Activated naive CD8-positive, alpha-beta T cell treated with anti-CD3 and anti-CD28 coated beads, Interleukin-2, amount 10 ng/mL, durations not matched to agents 7 days and 5 days (primary cell): ENCODE measurements around the gene COL5A1. TPM values are rescaled to one million over a fixed set of nuclear protein-coding genes. Genes with fewer than 3 reads are reported as not detected.
"Not testable (repeated sequence)": the region's sequence is repeated elsewhere in the genome, so short reads cannot be mapped to it uniquely, and the experiment has no call there.

Source experiments
- ATAC-seq: fragments of 150-1000 bp; cut with Tn5 transposase; one replicate; pipeline ENCODE4 v1.10.0; 2021; ENCODE audit warnings: low read depth, moderate library complexity
- POLR2A ChIA-PET: fragments of 350-600 bp; sonication (Branson Sonifier 250); formaldehyde crosslinking; loops from one replicate; lab custom pipeline; 2021; ENCODE audit warnings: antibody characterized with exemption; lab: Charles Lee
- DNase-seq: peaks from one replicate; pipeline ENCODE4 v3.0.0; 2021
- H3K27ac Mint-ChIP-seq: one replicate; pipeline ENCODE4 v1.8.0; 2022; ENCODE audit warnings: mild to moderate bottlenecking, mixed read lengths
- H3K27me3 Mint-ChIP-seq: one replicate; pipeline ENCODE4 v1.8.0; 2022; ENCODE audit warnings: mild to moderate bottlenecking, moderate library complexity, mixed read lengths
- H3K36me3 Mint-ChIP-seq: one replicate; pipeline ENCODE4 v1.8.0; 2021; ENCODE audit warnings: mild to moderate bottlenecking, mixed read lengths
- H3K4me1 Mint-ChIP-seq: one replicate; pipeline ENCODE4 v1.8.0; 2021; ENCODE audit warnings: mixed read lengths
- H3K4me3 Mint-ChIP-seq: one replicate; pipeline ENCODE4 v1.8.0; 2022; ENCODE audit warnings: mild to moderate bottlenecking, moderate library complexity, mixed read lengths
- H3K9me3 Mint-ChIP-seq: one replicate; pipeline ENCODE4 v1.8.0; 2021; ENCODE audit warnings: mixed read lengths
- total RNA-seq, 2 experiments: library from RNA; stranded (reverse); gene quantifications; one replicate each; pipeline ENCODE4 v1.2.3, GENCODE V29; 2021

Gene COL5A1
- total RNA-seq, 2 experiments from 2014 or later: 0.71 to 0.86 TPM

DNA sequence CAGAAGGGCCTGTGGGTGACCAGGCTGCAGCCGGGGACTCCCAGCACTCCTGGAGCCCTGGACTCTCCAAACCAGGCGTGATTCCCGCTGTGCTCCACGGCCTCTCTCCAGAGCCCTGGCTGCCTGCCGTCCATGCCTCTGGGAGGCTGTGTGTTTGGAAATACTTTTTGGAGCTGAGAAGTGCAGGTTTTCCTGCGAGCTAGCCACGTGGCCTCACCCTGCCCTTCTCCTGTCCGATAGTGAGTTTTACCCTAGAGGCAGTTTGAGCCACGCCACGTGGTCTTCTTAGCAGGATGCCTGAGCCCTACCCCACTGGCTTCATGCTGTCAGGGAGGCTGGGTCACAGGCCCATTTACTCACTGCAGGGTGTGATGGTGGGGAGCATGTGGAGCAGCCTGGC lies 71.3 kb downstream of the COL5A1 start:
- peaks cover 2% of the 10 kb centered on the region for H3K4me1 Mint-ChIP-seq
- peaks cover 2% of the 10 kb centered on the region for H3K36me3 Mint-ChIP-seq
- no peak for DNase-seq
- POLR2A ChIA-PET: no interaction called here
- H3K27ac Mint-ChIP-seq: no peak overlapping the region
- no peak for ATAC-seq
- no peaks in the 10 kb centered on the region for H3K27me3 Mint-ChIP-seq
- peaks cover 18% of the 10 kb centered on the region for H3K9me3 Mint-ChIP-seq
- H3K4me3 Mint-ChIP-seq: no peak overlapping the region

DNA sequence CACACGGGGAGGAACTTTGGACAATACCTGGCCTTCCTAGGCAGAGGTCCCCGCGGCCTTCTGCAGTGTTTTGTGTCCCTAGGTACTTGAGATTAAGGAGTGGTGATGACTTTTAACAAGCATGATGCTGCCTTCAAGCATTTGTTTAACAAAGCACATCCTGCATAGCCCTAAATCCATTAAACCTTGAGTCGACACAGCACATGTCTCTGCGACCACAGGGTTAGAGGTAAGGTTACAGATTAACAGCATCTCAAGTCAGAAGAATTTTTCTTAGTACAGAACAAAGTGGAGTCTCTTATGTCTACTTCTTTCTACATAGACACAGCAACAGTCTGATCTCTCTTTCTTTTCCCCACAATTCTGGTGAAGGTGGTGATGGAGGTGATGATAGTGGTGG lies 73.9 kb downstream of the COL5A1 start:
- DNase-seq, ATAC-seq, H3K36me3 Mint-ChIP-seq, H3K4me1 Mint-ChIP-seq, H3K27me3 Mint-ChIP-seq, POLR2A ChIA-PET, H3K27ac Mint-ChIP-seq, H3K4me3 Mint-ChIP-seq: not testable (repeated sequence)
- H3K9me3 Mint-ChIP-seq: peaks cover 16% of the 10 kb centered on the region

DNA sequence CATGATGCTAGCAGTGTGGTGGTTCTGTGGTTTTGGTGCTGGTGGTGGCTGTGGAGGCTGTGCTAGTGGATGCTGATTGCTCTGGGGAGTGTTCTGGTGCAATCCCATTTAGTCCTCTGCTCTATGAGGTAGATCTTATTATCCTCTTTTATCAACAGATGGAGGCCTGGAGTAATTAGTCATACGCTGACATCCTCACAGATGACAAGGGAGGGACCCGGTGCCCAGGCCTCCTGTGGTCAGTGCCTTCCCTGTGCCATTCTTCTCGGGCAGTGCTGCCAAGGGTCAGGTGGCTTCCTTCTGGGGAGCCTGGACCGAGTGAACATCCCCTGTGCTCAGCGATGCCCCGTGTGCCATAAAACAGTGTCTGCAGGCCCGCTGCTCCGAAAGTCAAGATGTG lies 74.5 kb downstream of the COL5A1 start:
- H3K36me3 Mint-ChIP-seq: peaks cover 2% of the 10 kb centered on the region
- H3K27ac Mint-ChIP-seq: no peak overlapping the region
- POLR2A ChIA-PET: no interaction called here
- H3K9me3 Mint-ChIP-seq: peaks cover 16% of the 10 kb centered on the region
- H3K4me1 Mint-ChIP-seq: peaks cover 2% of the 10 kb centered on the region
- H3K4me3 Mint-ChIP-seq: no peak overlapping the region
- DNase-seq (no peak), ATAC-seq (no peak)
- no peaks in the 10 kb centered on the region for H3K27me3 Mint-ChIP-seq

DNA sequence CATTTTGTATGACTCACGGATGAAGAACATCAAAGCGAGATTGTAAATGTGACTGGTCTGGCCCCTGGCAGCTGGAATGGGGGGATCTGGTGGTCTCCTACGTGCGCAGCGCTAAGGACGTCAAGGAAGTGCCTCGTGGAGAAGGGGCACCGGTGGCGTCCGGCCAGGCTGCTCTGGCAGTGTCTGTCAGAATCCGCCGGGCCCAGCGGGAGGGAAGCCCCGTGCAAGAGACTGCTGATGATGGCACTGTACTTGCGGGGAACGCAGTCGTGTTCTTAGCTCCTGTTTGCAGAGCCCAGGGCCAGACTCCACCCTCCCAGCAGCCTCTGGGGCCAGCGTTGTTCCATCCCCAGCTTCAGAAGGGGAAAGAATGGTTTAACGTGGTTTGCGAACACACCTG lies 75.5 kb downstream of the COL5A1 start:
- ATAC-seq: no peak

DNA sequence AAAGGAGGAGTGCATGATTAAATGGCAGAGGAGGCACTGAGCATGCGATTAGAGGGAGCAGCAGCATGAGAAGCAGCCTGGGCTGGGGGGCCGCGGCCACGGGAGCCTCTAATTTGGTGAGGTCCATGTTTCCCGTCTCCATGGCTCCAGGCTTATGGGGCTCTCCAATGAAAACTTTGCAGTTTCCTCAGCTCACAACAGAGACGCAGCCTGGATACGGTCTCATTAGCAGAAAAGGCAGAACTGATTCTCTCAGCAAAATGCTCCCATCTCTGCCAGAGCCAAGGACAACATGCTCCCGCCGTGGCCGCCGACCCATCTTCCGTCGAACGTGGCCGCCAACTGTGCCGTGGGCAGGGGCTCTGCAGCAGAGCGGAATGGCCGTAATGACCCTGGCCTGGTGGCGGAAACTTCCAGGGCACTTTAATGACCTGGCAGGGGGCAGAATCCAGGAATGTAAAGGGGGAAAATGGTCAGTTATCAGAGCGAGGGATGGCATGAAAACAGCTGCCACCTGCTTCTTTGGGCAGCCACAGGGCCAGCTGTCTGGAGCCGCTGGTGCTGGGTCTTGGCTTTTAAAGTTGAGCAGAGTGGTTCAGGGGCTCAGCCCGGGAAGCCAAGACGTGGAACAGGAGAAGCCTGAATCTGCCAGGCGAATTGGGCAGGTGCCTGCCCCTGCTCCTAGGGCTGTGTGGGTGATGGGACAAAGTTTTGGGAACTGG lies 76.5 kb downstream of the COL5A1 start:
- peaks cover 4% of the 10 kb centered on the region for H3K27me3 Mint-ChIP-seq
- no peak overlapping the region for H3K4me3 Mint-ChIP-seq
- peaks cover 4% of the 10 kb centered on the region for H3K4me1 Mint-ChIP-seq
- DNase-seq: no peak
- POLR2A ChIA-PET: no interaction called here
- peaks cover 2% of the 10 kb centered on the region for H3K36me3 Mint-ChIP-seq
- no peak overlapping the region for H3K27ac Mint-ChIP-seq
- no peak for ATAC-seq
- H3K9me3 Mint-ChIP-seq: peaks cover 13% of the 10 kb centered on the region

More for the DNA sequence above, 75.5 kb downstream of the COL5A1 start:
- Mint-ChIP-seq H3K4me1 (peaks cover 2% of the 10 kb centered on the region), H3K9me3 (peaks cover 16% of the 10 kb centered on the region), H3K27ac (no peak overlapping the region), H3K36me3 (peaks cover 2% of the 10 kb centered on the region), H3K27me3 (no peaks in the 10 kb centered on the region), H3K4me3 (no peak overlapping the region)
- DNase-seq: no peak
- POLR2A ChIA-PET: no interaction called here

DNA sequence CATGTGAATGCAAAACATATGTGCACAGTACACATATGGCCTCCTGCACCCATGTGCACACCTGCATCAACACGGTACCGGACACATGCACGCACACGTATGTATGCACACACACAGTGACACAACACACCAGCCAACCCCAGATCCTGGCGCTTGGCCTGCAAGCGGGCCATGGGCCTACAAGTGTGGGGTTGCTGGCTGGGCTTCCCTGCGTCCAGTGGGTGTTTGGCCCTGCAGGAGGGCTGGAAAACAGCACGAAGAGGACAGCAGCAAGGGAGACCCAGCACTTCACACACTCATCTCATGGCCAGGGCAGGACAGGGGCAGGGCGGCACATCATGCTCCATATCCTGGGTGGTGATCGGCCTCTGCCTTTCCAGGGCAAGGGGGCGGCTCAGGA lies 77.7 kb downstream of the COL5A1 start:
- POLR2A ChIA-PET: no interaction called here
- DNase-seq (no peak), ATAC-seq (no peak)
- Mint-ChIP-seq H3K27ac (no peak overlapping the region), H3K36me3 (no peaks in the 10 kb centered on the region), H3K4me1 (peaks cover 4% of the 10 kb centered on the region), H3K4me3 (no peak overlapping the region), H3K9me3 (peaks cover 4% of the 10 kb centered on the region), H3K27me3 (peaks cover 8% of the 10 kb centered on the region)

DNA sequence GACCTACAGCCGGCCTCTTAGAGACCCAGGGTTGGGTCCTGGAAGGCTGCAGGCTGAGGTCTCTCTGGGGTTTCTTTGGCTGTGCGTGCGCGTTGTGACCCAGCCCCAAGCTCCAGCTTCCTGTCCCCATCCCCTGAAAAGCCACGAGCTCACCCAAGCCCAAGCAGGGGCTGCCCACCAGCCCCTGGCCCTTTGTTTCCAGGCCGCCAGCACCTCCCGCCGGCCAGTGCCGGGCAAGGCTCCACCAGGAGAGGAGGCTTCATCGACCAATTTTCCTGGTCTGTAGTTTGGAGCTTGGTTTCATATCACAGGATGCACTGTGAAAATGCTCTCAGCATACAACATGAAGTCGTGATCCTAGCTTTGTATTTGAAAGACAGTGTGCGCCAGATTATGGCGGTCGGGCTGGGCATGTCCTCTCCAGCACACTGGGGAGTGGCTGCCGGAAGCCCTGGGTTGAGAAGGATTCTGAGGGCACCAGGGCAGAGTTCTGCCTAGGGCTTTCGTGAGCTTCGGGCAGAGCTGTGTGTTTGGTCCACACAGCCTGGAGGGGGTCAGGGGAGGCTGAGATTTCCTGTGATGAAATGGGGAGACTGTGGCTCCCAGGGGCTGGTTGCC lies 78.6 kb downstream of the COL5A1 start:
- POLR2A ChIA-PET: no interaction called here
- ATAC-seq: no peak

DNA sequence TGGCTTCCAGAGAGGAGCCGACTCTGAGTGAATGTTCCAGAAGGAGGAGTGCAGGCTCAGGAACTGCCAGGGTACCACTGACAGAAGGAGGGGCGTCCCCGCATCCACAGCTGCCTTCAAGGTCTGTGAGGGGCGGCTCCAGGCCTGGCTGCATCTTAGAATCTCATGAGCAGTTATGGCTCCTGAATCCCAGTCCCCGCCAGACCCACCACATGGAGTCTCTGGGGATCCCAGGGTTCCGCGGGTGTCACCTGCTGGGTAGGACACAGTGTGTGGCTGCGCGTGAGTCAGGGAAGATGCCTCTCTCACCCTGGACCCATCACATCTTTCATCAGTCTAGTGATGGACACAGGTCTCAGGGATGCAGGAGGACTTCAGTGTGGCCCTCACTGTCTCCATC lies 79.2 kb downstream of the COL5A1 start:
- Mint-ChIP-seq H3K36me3 (no peaks in the 10 kb centered on the region), H3K27me3 (peaks cover 12% of the 10 kb centered on the region), H3K4me3 (no peak overlapping the region), H3K9me3 (no peaks in the 10 kb centered on the region), H3K27ac (no peak overlapping the region), H3K4me1 (peaks cover 12% of the 10 kb centered on the region)
- DNase-seq: no peak
- POLR2A ChIA-PET: no interaction called here
- no peak for ATAC-seq

More for the DNA sequence above, 78.6 kb downstream of the COL5A1 start:
- no peaks in the 10 kb centered on the region for H3K9me3 Mint-ChIP-seq
- H3K4me1 Mint-ChIP-seq: peaks cover 6% of the 10 kb centered on the region
- peaks cover 10% of the 10 kb centered on the region for H3K27me3 Mint-ChIP-seq
- no peak for DNase-seq
- H3K36me3 Mint-ChIP-seq: no peaks in the 10 kb centered on the region
- H3K27ac Mint-ChIP-seq: no peak overlapping the region
- H3K4me3 Mint-ChIP-seq: no peak overlapping the region

DNA sequence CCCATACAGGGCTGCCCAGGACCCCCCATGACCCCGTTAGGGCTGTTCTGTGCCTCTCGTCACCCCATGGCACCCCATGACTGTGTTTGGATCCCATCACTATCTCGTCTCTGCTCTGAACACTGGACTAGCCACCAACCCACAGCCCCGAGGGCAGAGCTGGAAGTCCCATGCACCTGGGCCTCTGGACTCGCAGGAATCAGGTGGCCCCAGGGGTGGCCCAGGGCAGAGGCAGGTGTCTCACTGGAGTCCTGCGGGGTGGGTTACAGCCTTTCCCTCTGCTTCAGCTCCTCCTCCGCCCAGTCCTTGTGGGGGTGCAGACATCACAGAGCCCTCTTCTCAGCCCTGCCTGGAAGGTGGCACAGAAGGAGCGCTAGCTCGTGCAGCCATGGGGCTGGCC lies 79.7 kb downstream of the COL5A1 start:
- Mint-ChIP-seq H3K27me3 (peaks cover 12% of the 10 kb centered on the region), H3K27ac (no peak overlapping the region), H3K9me3 (no peaks in the 10 kb centered on the region), H3K36me3 (no peaks in the 10 kb centered on the region), H3K4me3 (no peak overlapping the region), H3K4me1 (peaks cover 11% of the 10 kb centered on the region)
- no peak for ATAC-seq
- DNase-seq: no peak
- POLR2A ChIA-PET: no interaction called here

DNA sequence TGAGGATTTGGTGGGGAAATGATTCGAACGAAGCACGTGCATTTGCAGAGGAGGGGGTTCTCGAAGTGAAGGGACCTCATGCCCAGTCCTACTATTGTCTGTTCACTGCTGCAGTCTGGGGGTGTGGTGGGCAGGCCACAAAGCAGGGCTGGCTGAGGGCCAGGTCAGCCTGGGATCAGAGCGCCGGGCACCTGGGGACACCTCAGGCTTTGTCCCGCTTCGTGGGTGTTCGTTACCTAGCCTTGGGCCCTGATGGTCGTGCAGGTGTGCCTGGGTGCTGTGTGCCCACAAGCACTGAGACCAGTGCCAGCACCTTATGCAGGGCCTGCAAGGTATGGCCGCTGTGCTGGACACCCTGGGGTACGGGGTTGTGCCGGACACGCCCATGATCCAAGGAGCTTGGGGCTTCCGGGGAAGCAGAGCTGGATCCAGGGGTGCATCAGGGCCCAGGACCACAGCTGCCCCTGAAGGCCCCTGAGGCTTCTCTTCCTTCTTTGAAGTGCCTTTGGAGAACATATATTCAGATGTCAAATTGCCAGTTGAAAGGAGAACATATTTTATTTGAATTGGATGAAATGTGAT lies 80.6 kb downstream of the COL5A1 start:
- Mint-ChIP-seq H3K9me3 (no peaks in the 10 kb centered on the region), H3K4me3 (no peak overlapping the region), H3K4me1 (peaks cover 11% of the 10 kb centered on the region), H3K27ac (no peak overlapping the region), H3K27me3 (peaks cover 12% of the 10 kb centered on the region), H3K36me3 (no peaks in the 10 kb centered on the region)
- ATAC-seq (no peak), DNase-seq (no peak)
- POLR2A ChIA-PET: no interaction called here

DNA sequence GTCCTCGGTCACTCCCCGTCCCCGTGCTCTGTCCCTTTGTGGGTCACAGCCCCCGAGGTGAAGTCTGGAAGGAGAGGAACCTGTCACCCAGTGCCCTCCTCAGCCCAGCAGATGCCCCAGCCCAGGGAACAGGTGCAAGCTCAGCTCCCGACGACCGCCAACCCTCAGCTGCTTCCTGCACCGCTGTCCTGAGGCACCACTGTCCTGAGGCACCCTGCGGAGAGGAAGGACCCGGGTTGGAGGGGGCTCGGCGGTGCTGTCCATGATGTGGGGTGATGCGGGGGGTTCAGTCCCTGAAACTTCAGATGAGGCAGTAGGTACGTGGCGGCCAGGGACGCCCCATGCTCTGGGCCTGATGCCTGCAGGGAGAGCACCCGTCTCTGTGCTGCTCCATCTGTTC lies 81.4 kb downstream of the COL5A1 start:
- H3K36me3 Mint-ChIP-seq: no peaks in the 10 kb centered on the region
- H3K4me3 Mint-ChIP-seq: no peak overlapping the region
- ATAC-seq: no peak
- POLR2A ChIA-PET: no interaction called here
- peaks cover 11% of the 10 kb centered on the region for H3K4me1 Mint-ChIP-seq
- H3K27me3 Mint-ChIP-seq: peaks cover 12% of the 10 kb centered on the region
- no peak for DNase-seq
- no peaks in the 10 kb centered on the region for H3K9me3 Mint-ChIP-seq
- no peak overlapping the region for H3K27ac Mint-ChIP-seq

DNA sequence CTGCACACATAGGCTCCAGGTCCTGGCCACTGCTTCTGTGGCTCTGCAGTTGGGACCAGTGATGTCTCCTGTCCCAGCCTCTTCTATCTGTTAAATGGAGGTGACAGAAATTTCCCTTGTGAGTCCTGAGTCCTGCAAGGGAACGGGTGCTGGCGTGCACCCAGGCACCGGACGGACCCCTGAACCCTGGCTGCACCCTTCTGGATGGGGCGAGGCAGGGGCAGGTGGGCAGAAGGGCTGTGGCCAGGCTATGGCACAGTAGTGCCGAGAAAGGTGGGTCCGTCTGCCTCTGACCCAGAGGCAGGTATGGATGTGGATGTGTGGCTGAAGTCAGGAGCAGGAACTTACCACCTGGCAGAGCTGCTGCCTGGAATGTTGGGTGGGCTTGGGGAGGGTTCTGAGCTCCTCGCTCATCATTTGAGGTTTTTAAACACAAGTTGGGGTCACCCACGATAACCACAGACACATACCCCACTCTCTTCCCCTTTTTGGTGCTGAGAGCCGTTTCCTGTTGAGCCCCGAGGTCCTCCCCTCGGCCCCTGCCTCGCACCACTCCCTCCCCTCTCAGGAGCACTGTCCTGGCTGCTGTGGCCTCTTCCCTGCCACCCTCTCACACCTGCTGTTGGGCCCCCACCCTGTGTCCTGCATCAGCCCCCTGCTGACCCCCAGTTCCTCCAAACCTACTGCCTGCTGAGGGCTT lies 82.0 kb downstream of the COL5A1 start:
- DNase-seq: no peak
- no peak for ATAC-seq
- POLR2A ChIA-PET: no interaction called here
- H3K27me3 Mint-ChIP-seq: peaks cover 12% of the 10 kb centered on the region
- H3K4me1 Mint-ChIP-seq: peaks cover 11% of the 10 kb centered on the region
- H3K27ac Mint-ChIP-seq: no peak overlapping the region
- H3K36me3 Mint-ChIP-seq: no peaks in the 10 kb centered on the region
- H3K9me3 Mint-ChIP-seq: no peaks in the 10 kb centered on the region
- H3K4me3 Mint-ChIP-seq: no peak overlapping the region

DNA sequence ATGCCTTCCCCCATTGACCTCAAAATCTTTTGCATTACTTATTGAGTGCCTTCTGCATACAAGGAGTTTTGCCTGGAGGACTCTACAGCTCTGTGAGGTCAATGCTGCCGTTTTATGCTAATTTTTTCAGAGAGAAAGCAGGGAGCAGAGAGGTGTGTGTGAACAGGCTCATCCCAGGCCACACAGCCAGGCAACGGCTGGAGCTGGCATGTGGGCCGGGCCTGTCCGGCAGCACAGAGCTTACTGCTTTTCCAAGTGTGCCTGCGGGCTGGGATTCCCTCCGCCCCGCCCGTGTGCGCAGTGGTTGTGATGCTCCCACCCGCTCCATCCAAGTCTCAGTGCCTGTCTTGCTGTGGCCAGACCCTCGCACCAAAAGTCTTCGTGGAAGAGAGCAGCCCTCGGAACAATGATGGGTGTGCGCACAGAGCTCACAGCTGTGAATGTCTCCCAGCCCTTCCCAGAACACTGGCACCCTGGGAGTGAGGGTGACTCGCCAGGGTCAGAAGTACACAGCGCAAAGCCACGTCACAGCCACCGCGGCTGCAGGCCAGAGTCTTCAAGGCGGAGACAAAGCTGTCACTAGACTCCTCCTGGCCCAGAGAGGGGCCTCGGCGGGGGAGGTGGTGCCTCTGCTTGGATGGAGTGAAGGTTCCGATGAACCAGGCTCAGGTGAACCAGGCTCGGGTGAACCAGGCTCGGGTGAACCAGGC lies 82.8 kb downstream of the COL5A1 start:
- no peak overlapping the region for H3K27ac Mint-ChIP-seq
- POLR2A ChIA-PET: no interaction called here

More for the DNA sequence above, 82.8 kb downstream of the COL5A1 start:
- H3K9me3 Mint-ChIP-seq: no peaks in the 10 kb centered on the region
- H3K4me1 Mint-ChIP-seq: peaks cover 11% of the 10 kb centered on the region
- H3K4me3 Mint-ChIP-seq: no peak overlapping the region
- H3K36me3 Mint-ChIP-seq: no peaks in the 10 kb centered on the region
- peaks cover 12% of the 10 kb centered on the region for H3K27me3 Mint-ChIP-seq
- no peak for ATAC-seq
- DNase-seq: no peak
